ENCODE measurements around the gene MRPS2.
"Not testable (repeated sequence)": the region's sequence is repeated elsewhere in the genome, so short reads cannot be mapped to it uniquely, and the experiment has no call there.

The MRPS2 gene

GRCh38 chr9:135501261-135502167, 1.0 kb downstream of the MRPS2 start:
- no peak for DNase-seq

GRCh38 chr9:135502168-135502872, 1.8 kb downstream of the MRPS2 start:
- DNase-seq, result no peak

- no peak for DNase-seq
Measured at GRCh38 chr9:135502873-135503321, 2.4 kb downstream of the MRPS2 start.

DNA sequence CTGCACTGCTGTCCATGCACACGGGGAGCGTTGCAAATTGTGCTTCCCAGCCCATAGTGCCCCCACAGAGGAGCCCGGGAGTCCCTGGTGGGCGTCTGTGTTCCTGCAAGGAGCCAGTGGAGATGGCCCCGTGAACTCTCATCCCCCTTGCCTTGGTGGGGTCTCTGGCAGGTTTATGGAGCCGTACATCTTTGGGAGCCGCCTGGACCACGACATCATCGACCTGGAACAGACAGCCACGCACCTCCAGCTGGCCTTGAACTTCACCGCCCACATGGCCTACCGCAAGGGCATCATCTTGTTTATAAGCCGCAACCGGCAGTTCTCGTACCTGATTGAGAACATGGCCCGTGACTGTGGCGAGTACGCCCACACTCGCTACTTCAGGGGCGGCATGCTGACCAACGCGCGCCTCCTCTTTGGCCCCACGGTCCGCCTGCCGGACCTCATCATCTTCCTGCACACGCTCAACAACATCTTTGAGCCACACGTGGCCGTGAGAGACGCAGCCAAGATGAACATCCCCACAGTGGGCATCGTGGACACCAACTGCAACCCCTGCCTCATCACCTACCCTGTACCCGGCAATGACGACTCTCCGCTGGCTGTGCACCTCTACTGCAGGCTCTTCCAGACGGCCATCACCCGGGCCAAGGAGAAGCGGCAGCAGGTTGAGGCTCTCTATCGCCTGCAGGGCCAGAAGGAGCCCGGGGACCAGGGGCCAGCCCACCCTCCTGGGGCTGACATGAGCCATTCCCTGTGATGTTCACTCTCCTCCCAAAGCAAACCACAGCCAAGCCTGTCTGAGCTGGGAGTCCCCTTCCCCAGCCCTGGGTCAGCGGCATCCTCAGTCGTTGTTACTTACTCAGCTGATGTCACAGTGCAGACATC, 3.1 kb downstream of the MRPS2 start:
- no peak for DNase-seq

DNA sequence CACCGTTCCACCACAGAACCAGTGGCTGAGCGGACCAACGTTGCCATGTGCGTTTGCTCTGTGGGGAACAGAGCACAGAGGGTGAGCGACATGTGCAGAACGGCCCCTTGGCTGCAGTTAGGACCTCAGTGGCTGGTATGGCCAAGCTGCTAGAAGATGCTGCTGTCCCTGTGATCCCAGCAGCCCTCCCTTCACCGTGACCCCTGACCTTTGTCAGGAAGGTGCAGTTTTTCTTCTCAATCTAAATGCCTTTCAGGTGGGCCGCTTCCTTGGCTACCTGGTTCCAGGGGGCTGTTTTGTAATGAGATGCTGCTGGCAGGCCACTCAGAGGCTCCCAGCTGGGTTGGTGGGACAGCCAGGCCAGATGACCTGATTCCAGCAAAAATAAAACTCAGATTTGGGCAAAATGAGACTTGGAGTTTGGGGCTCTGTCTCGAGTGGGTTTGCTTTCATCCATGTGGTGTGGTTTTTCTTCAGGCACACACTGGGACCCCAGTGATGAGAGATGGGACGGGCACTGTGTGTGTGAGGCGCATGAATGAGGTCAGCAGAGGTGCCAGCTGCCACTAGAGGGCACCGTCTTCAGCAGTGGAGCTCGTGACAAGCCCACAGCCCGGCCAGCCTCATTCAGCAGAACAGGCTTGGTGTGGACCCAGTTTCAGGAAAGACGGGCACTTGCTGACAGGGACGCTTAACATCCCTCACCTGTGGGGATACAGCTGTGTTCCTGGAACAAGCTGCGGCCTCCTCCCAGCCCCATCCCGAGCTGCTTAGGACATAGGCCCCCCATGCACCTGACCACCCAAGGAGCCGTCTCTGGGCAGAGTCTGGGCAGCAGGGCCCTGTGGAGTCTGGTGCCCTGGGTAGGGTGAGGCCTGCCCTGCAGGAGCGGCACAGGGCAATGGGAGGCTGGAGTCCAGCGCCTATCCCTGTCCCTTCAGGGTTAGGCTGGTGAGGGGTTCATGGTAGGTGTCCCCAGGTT, 4.1 kb downstream of the MRPS2 start:
- no peak for DNase-seq

- DNase-seq, result no peak
Measured at GRCh38 chr9:135505406-135506187, 5.1 kb downstream of the MRPS2 start.

GRCh38 chr9:135506327-135507103, 6.0 kb downstream of the MRPS2 start:
- no peak for DNase-seq

DNA sequence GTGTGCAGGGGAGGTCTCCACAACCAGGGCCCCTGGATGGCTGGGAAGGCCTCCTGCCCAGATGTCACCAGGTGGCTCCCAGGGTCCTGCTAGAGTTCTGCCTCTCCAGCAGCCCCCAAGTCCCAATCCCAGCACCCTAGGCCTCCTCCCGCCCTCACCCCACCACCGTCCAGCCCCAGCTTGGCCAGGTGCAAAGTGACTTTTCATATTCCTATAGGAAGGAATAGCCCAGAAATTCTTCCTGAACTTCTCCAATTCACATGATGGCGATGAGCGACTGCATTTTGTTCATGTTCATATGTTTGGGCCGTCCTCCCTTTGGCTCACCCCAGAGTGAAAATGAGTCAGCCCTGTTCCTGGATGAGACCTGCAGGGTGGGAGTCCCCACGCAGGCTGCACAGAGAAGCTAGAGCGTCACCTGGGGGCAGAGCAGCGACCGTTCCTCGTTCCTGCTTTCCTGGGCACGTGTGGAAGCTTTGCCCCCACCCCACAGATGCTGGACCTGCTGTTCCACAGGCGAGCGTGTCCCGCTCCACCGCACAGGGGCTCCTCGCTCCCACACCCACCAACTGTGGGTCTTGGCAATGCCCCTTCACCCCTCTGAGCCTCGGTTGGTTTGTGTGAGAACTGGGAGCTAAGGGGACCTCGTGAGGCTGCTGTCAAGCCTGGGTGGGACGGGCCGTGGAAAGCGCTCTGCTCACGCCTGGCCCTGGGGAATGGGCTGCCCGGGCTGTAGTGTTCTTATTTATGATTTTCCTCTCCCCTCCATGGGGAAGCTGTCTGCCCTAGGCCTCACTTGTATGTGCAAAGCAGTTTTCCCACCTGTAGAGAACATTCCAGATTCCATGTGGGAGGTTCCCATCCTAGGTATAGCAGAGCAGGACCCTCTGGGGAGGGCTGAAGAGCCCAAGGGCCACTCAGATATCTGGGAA, 6.9 kb downstream of the MRPS2 start:
- DNase-seq, result no peak

DNA sequence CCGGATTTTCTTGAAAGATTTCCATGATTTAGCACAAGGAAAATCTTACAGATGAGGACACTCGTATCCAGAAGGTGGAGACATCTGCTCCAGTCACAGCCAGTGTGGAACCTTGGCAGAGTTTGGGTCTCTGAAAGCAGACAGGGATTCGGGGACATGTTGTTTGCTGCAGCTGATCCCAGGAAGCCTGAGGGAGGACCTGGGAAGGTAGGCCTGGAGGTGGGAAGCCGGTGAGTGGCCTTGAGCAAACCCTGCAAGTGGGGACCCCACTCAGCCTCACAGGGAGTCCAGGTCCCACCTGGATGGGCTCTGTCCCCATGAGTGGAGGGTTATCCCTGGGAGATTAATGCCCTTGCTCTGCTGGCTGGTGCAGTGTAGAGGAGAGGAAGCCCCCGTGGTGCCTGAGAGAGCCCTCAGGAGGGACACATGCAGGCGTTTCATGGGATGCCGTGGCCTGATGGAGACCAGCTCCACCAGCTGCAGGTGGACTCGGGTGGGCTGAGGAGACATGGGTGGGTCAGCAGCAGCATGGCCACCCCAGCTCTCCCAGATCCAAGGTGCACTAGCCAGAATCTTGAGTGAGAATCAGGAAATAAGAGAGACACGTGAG, 7.8 kb downstream of the MRPS2 start:
- DNase-seq, result no peak

DNA sequence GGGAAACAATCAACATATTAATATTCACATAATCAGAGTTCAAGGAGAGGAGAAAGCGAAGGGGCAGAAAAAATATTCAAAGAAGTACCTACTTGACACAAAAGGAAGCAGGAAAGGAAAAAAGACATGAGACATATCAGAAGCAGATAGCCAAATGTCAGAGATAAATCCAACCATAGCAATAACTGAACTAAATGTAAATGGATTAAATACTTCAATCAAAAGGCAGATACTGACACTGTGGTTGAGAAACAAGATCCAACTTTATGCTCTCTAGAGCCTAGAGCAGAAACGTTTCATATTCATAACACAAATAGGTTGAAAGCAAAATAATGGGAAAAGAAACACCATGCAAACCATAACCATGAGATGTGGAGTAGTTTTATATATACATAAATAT, 9.0 kb downstream of the MRPS2 start:
- no peak for DNase-seq

DNA sequence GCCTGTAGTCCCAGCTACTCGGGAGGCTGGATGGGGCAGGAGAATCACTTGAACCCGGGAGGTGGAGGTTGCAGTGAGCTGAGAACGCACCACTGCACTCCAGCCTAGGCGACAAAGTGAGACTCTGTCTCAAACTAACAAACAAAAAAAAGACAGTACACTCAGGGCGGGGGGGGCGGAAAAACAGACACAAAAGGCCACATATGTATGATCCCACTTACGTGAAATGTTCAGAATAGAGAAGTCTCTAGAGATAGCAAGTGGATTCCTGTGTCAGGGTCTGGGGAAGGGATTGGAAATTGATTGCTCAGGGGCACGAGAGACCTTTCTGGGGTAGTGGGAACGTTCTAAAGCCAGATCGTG, 11.7 kb downstream of the MRPS2 start:
- no peak for DNase-seq

GRCh38 chr9:135512904-135513303, 12.4 kb downstream of the MRPS2 start:
- no peak for DNase-seq

GRCh38 chr9:135513351-135513846, 12.9 kb downstream of the MRPS2 start:
- no peak for DNase-seq

DNA sequence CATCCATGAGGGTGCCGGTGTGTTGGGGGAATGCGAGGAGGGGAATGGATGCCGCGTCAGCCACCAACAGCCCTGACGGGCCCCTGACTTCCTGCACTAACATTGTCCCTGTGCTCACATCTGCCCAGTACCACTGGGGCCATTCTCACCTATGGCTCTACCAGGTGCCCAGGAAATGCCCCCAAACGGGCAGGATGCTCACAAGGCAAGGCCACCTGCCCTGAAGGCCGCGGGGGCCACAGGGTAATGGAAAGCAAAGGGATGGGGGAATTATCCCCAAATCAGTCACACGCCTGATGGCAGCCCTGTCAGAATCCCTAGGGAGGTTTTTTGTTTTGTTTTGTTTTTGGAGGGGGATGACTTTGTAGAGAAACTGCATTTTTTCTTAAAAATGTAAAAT, 13.4 kb downstream of the MRPS2 start:
- DNase-seq, result not testable (repeated sequence)

DNA sequence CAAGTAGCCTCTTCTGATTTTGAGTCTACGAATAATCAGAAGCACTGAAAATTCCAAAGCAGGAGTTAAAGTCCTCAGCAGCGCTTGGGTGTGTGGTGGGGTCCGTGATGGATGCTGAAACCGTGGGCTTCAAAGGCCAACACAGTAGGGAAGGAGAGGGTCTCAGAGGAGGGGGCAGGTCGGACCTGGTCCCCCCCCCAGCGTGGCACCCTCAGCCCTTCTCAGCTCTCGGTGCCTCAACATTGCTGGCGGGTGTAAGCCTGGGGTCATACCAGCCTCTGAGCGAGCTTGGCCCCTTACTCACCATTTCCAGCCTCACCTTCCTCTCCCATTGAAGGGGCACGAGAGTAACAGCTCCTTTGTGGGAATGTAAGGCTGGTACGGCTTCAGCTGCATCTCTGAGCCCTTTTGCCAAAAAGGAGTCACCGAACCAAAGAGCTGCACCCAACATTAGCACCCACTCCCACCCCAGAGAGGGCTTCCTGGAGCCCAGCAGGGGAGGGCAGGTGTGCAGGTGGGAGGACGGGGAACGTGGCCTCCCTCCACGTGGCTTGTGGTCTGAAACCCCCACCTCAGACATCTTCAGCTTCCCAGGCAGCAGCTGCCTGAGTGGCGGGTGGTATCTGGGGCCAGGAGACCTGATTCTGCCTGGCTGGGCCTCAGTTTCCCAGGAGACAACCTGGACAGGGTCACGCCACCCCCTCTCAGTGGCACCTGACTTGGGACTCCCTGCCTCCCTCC, 14.0 kb downstream of the MRPS2 start:
- DNase-seq, result no peak

GRCh38 chr9:135515083-135515951, 14.8 kb downstream of the MRPS2 start:
- DNase-seq, result no peak

All from right hindlimb (tissue), 1 donor.